Vagina (tissue), 2 donors: ENCODE data around the gene ELMO1. TPM values are rescaled to one million over a fixed set of nuclear protein-coding genes. Genes with fewer than 3 reads are reported as not detected.

Experiments used
- DNase-seq, 2 donors: peaks; one replicate each; pipeline ENCODE4 v3.0.0-alpha.2; 2017; ENCODE audit errors: extremely low spot score in 2 of 2
- H3K27ac ChIP-seq: fragments of 200-600 bp; sonication (generic); one replicate; pipeline ENCODE4 v1.5.1; 2019
- H3K27me3 ChIP-seq: fragments of 200-600 bp; sonication (generic); one replicate; pipeline ENCODE4 v1.5.1; 2019
- H3K36me3 ChIP-seq, 2 donors: fragments of 200-600 bp; sonication (generic); one replicate each; pipeline ENCODE4 v1.5.1; 2017 to 2019
- H3K4me1 ChIP-seq: fragments of 200-600 bp; sonication (generic); one replicate; pipeline ENCODE4 v1.5.1; 2019
- H3K4me3 ChIP-seq, 2 donors: fragments of 200-600 bp; sonication (generic); 1 replicate in 1 of 2; 2 replicates in 1 of 2; pipeline ENCODE4 v1.5.1; 2016 to 2019
- H3K9me3 ChIP-seq: fragments of 200-600 bp; sonication (generic); one replicate; pipeline ENCODE4 v1.5.1; 2019
- CTCF ChIP-seq, 3 experiments: fragments of 450-650 bp in 2 of 3; fragments of 200-600 bp in 1 of 3; sonication (generic) in 1 of 3; IDR thresholded peaks; one replicate each; pipeline ENCODE4 v1.5.1; 2017 to 2019; ENCODE audit warnings: antibody characterized with exemption in 3 of 3, mild to moderate bottlenecking in 2 of 3, moderate library complexity in 2 of 3
- POLR2A ChIP-seq, 2 donors: fragments of 450-650 bp; IDR thresholded peaks; one replicate each; pipeline ENCODE4 v1.6.1; 2017; ENCODE audit warnings: antibody characterized with exemption in 2 of 2, mild to moderate bottlenecking in 2 of 2, moderate library complexity in 2 of 2
- POLR2AphosphoS5 ChIP-seq, 2 donors: sonication (generic); formaldehyde crosslinking; IDR thresholded peaks; one replicate each; pipeline ENCODE4 v1.9.0; 2017; ENCODE audit warnings: antibody characterized with exemption in 2 of 2, mild to moderate bottlenecking in 2 of 2, low read depth in 1 of 2; ENCODE audit not compliant: insufficient read depth in 1 of 2
- intact Hi-C: fragments of 100-400 bp; cut with DNase I; formaldehyde crosslinking; loops from one replicate; pipeline ENCODE4 v1.15.1; 2023
- total RNA-seq: library from RNA; depleted of rRNA; stranded (reverse); fragments of >200 nt; gene quantifications from one replicate; pipeline ENCODE4 v1.2.3, GENCODE V29; 2016

The ELMO1 gene
- total RNA-seq, 1 donor from 2014 or later = 74.4 TPM

DNA sequence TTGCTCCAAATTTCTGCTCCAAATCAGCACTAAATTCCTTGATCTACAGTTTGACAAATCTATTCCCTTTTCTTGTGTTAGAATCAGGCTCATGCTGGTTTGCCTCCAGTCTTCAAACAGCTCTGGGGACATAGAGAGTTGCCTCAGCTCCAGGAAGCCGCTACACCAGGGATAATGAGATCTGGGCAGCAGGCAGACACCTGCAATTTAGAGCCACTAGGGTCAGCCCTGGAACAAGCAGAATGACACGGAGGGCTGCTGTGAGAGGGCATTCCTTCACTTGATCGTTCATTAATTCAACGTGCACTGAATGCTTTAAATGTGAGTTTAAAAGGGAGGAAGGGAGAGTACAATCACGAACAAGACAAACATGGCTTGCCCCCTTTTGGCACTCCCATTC is 3.7 kb upstream of the ELMO1 start:
- intact Hi-C loops = no loop called here
- no peak overlapping the region for H3K27ac ChIP-seq
- no peak overlapping the region for H3K4me3 ChIP-seq
- no peak for DNase-seq
- no peaks in the 10 kb centered on the region for H3K27me3 ChIP-seq
- peaks cover 8% of the 10 kb centered on the region for H3K4me1 ChIP-seq
- H3K9me3 ChIP-seq = no peaks in the 10 kb centered on the region
- H3K36me3 ChIP-seq = no peaks in the 10 kb centered on the region
- TF ChIP-seq POLR2A (IDR thresholded peaks at IDR 0.05) = no peak
- TF ChIP-seq CTCF (IDR thresholded peaks at IDR 0.05) = no peak
- TF ChIP-seq POLR2AphosphoS5 (IDR thresholded peaks at IDR 0.05; ENCODE audit: insufficient read depth in 1 of 2, low read depth in 1 of 2) = no peak

DNA sequence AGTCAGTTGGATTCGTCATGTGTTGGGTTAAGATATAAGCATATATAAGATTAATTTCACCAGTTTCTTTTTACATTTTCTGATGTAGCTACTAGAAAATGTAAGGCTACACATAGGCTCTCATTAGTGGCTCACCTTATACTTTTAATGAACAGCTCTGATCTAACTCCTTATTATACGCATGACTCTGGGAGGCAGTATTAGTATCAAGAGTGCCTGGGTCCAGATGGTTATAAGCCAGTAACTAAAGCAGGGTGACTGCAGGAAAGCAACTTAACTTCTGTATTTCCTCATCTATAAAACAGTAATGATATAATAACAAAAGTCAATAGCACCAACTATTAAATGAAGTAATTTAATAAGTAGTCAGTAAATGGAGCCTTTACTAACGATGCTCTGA is 1.4 kb upstream of the ELMO1 start:
- Histone ChIP-seq H3K36me3 (no peaks in the 10 kb centered on the region), H3K27ac (no peak overlapping the region), H3K4me1 (peaks cover 18% of the 10 kb centered on the region), H3K27me3 (no peaks in the 10 kb centered on the region), H3K9me3 (no peaks in the 10 kb centered on the region), H3K4me3 (no peak overlapping the region)
- DNase-seq = no peak
- TF ChIP-seq POLR2AphosphoS5 (IDR thresholded peaks at IDR 0.05; ENCODE audit: insufficient read depth in 1 of 2, low read depth in 1 of 2) (no peak), POLR2A (IDR thresholded peaks at IDR 0.05) (no peak), CTCF (IDR thresholded peaks at IDR 0.05) (no peak)
- intact Hi-C loops = no loop called here

- Histone ChIP-seq H3K4me1 (peaks cover 18% of the 10 kb centered on the region), H3K4me3 (peak overlapping the region in 1 of 2 donors; percentile 84), H3K36me3 (no peaks in the 10 kb centered on the region), H3K27ac (peak overlapping the region; percentile 85), H3K9me3 (no peaks in the 10 kb centered on the region), H3K27me3 (no peaks in the 10 kb centered on the region)
- no peak for DNase-seq
- intact Hi-C loops = loop anchor here (2.0 to 10.0 kb wide), 2 partner anchors 165 to 241 kb away; no protein-coding TSS in a partner anchor
- no peak for TF ChIP-seq POLR2AphosphoS5 (IDR thresholded peaks at IDR 0.05; ENCODE audit: insufficient read depth in 1 of 2, low read depth in 1 of 2)
- TF ChIP-seq CTCF (IDR thresholded peaks at IDR 0.05) = no peak
- no peak for TF ChIP-seq POLR2A (IDR thresholded peaks at IDR 0.05)
These were observed 957 bp upstream of the ELMO1 start for GRCh38 chr7:37449621-37450020.

DNA sequence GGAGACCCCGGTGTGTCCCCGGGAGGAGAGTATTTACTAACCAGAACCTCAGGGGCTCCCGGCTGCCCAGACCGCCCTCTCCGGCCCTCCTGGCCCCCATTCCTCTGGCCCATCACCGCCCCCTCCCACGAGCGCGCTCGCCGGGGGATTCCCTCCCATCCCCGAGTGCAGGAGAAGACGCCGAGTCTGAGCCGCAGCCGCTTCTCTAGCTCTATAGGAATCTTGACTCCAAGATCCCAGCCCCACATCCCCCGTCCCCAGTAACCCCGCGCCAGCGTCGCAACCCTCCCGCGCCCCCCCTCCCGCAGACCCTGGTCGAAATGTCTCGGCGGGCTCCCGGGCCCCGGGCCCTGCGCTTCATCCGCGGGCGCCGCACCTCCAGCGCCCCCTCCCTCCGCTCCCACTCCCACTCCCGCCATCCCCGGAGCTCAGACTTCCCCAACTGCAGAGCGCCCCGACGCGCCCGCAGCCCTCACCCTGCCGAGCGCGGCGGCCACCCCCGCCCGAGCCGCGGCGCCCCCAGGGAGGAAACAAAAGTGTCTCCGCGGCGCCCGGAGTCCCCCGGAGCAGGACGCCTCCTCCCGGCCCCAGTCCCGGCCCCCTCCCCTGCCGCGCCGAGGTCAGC is 541 bp downstream of the ELMO1 start:
- Histone ChIP-seq H3K4me1 (peaks cover 18% of the 10 kb centered on the region), H3K27ac (peak overlapping the region; percentile 85), H3K9me3 (no peaks in the 10 kb centered on the region), H3K36me3 (no peaks in the 10 kb centered on the region), H3K27me3 (no peaks in the 10 kb centered on the region), H3K4me3 (peak overlapping the region; percentile 84 to 96)
- no peak for DNase-seq
- TF ChIP-seq POLR2AphosphoS5 (IDR thresholded peaks at IDR 0.05; ENCODE audit: insufficient read depth in 1 of 2, low read depth in 1 of 2) (no peak), POLR2A (IDR thresholded peaks at IDR 0.05) (no peak), CTCF (IDR thresholded peaks at IDR 0.05) (no peak)
- intact Hi-C loops = loop anchor here (2.0 to 10.0 kb wide), 2 partner anchors 163 to 239 kb away; no protein-coding TSS in a partner anchor

DNA sequence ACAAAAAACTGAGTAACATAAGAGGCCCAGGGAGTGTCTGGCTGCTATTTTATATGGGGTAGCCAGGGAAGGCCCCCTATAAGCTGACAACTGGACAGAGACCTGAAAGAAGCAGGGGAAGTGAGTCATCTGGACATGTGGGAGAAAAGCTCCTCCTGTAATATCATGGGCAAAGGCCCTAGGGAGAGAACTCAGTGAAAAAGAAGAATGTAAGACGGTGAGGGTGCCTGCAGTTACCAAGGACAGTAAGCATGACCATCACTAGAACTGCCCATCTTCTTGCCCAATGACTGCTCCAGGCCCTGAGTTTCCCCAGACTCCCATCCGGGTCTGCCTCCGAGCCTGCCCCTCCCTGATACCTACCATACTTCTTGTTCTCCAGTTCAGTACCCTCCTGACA is 2.3 kb downstream of the ELMO1 start:
- DNase-seq = no peak
- no peaks in the 10 kb centered on the region for H3K27me3 ChIP-seq
- peaks cover 26% of the 10 kb centered on the region for H3K4me1 ChIP-seq
- H3K9me3 ChIP-seq = no peaks in the 10 kb centered on the region
- TF ChIP-seq POLR2A (IDR thresholded peaks at IDR 0.05) (no peak), CTCF (IDR thresholded peaks at IDR 0.05) (no peak), POLR2AphosphoS5 (IDR thresholded peaks at IDR 0.05; ENCODE audit: insufficient read depth in 1 of 2, low read depth in 1 of 2) (no peak)
- intact Hi-C loops = loop anchor here (10.0 kb wide), 1 partner anchor 162 kb away; no protein-coding TSS in a partner anchor
- H3K4me3 ChIP-seq = no peak overlapping the region
- no peaks in the 10 kb centered on the region for H3K36me3 ChIP-seq
- H3K27ac ChIP-seq = peak overlapping the region; percentile 85
